Psoas muscle (tissue), 8 donors: ENCODE results near the gene HUS1B. TPM values are rescaled to one million over a fixed set of nuclear protein-coding genes. Genes with fewer than 3 reads are reported as not detected.
"Not testable (repeated sequence)": the region's sequence is repeated elsewhere in the genome, so short reads cannot be mapped to it uniquely, and the experiment has no call there.

ENCODE experiments used
- ATAC-seq, 4 donors: fragments of 200-7000 bp; cut with Tn5 transposase; one replicate each; pipeline ENCODE4 v1.9.1; 2020; ENCODE audit warnings: moderate library complexity in 3 of 4, mild to moderate bottlenecking in 2 of 4
- DNase-seq, 2 donors: peaks; one replicate each; pipeline ENCODE4 v3.0.0-alpha.2; 2020
- H3K27ac ChIP-seq: fragments of 200-600 bp; one replicate; pipeline ENCODE4 v1.8.0; 2022
- H3K27me3 ChIP-seq, 3 donors: fragments of 200-600 bp in 1 of 3; one replicate each; pipeline versions ENCODE4 v1.6.1 to v1.8.0; 2013 to 2022; ENCODE audit warnings: low read length in 2 of 3, mild to moderate bottlenecking in 2 of 3, moderate library complexity in 1 of 3; ENCODE audit not compliant: insufficient read depth in 3 of 3
- H3K36me3 ChIP-seq, 2 donors: fragments of 200-600 bp in 1 of 2; one replicate each; pipeline versions ENCODE4 v1.6.1 to v1.8.0; 2013 to 2022; ENCODE audit warnings: low read depth in 1 of 2, mild to moderate bottlenecking in 1 of 2, moderate library complexity in 1 of 2; ENCODE audit not compliant: insufficient read depth in 1 of 2
- H3K4me1 ChIP-seq: fragments of 200-600 bp; one replicate; pipeline ENCODE4 v1.8.0; 2022
- H3K4me3 ChIP-seq: fragments of 200-600 bp; one replicate; pipeline ENCODE4 v1.8.0; 2022; ENCODE audit warnings: mild to moderate bottlenecking
- H3K9me3 ChIP-seq: fragments of 200-600 bp; one replicate; pipeline ENCODE4 v1.8.0; 2022
- WGBS, 3 donors: extraction: QIAGEN DNeasy Blood & Tissue Kit; methylation state at CpG; one replicate each; pipeline versions ENCODE4 v1.1.6 to v1.1.7; 2013; 5-methylcytosine and 5-hydroxymethylcytosine counted together
- intact Hi-C, 2 donors: fragments of 100-400 bp; cut with DNase I; formaldehyde crosslinking; loops; one replicate each; pipeline versions ENCODE4 v1.11.0 to v1.14.2; 2022
- polyA plus RNA-seq, 3 donors: library from polyadenylated mRNA; stranded (reverse); fragments of 200-250 nt; gene quantifications; one replicate each; pipeline ENCODE4 v1.2.3, GENCODE V29; 2013
- total RNA-seq, 4 donors: library from RNA; stranded (reverse); fragmentation: NEBNext Ultra II Directional in 2 of 4; extraction: Animal tissue kit (Norgen Biotek cat#: 25700) in 2 of 4; gene quantifications; one replicate each; pipeline versions ENCODE4 v1.2.1 to v1.2.4, GENCODE V29; 2021 to 2023
- TF ChIP-seq, protein P1 (sequence below): fragments of 200-600 bp; IDR thresholded peaks from one replicate; pipeline ENCODE4 v1.8.0; 2022; ENCODE audit warnings: antibody characterized with exemption
- donor health status: healthy with polysubstance abuse.
- donor health status: DM: no; HTN: no; CAD: no; lungs with moderate emphysema.
- donor health status: Bipolar disorder and iron deficiency.
- donor health status: healthy.
- donor health status: DM: yes; HTN: yes; CAD: no.
- donor health status: DM: no; HTN: no; CAD: no.
- donor health status: DM: no; HTN: no; CAD: no.
- donor health status: DM: yes; HTN: yes; CAD: no.

HUS1B gene
- total and polyA plus RNA-seq, 7 donors = 0.21 to 0.49 (median 0.30) TPM; not detected in 3

DNA sequence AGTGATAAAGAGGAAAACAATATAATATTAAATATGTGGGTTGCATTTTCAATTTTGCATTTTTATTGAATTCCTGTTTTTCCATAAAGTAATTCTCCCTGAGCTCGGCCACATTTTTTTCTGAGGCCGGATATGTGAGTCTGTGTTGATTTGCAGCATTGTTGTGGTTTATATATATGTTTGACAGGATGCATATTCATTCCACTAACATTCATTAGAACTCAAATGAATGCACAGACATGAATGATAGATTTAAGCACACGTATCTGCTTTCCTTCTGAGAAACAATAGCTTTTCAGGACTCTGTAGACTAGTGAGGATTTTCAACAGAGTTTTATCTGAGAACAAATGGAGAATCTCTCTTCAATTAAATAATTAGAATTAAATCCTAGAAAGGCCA is 46.7 kb upstream of the HUS1B start:
- Histone ChIP-seq H3K9me3 (no peaks in the 10 kb centered on the region), H3K27ac (no peak overlapping the region), H3K27me3 (peaks cover 0 to 3% (median 3%) of the 10 kb centered on the region in 3 donors), H3K36me3 (no peaks in the 10 kb centered on the region), H3K4me1 (no peaks in the 10 kb centered on the region), H3K4me3 (no peak overlapping the region)
- TF ChIP-seq, protein P1, sequence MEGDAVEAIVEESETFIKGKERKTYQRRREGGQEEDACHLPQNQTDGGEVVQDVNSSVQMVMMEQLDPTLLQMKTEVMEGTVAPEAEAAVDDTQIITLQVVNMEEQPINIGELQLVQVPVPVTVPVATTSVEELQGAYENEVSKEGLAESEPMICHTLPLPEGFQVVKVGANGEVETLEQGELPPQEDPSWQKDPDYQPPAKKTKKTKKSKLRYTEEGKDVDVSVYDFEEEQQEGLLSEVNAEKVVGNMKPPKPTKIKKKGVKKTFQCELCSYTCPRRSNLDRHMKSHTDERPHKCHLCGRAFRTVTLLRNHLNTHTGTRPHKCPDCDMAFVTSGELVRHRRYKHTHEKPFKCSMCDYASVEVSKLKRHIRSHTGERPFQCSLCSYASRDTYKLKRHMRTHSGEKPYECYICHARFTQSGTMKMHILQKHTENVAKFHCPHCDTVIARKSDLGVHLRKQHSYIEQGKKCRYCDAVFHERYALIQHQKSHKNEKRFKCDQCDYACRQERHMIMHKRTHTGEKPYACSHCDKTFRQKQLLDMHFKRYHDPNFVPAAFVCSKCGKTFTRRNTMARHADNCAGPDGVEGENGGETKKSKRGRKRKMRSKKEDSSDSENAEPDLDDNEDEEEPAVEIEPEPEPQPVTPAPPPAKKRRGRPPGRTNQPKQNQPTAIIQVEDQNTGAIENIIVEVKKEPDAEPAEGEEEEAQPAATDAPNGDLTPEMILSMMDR = no peak
- 74 to 88% (median 87%) methylated on average over 3 of the region's 3 CpGs for WGBS, 3 donors
- DNase-seq (no peak), ATAC-seq (no peak)
- intact Hi-C loops = no loop called here

DNA sequence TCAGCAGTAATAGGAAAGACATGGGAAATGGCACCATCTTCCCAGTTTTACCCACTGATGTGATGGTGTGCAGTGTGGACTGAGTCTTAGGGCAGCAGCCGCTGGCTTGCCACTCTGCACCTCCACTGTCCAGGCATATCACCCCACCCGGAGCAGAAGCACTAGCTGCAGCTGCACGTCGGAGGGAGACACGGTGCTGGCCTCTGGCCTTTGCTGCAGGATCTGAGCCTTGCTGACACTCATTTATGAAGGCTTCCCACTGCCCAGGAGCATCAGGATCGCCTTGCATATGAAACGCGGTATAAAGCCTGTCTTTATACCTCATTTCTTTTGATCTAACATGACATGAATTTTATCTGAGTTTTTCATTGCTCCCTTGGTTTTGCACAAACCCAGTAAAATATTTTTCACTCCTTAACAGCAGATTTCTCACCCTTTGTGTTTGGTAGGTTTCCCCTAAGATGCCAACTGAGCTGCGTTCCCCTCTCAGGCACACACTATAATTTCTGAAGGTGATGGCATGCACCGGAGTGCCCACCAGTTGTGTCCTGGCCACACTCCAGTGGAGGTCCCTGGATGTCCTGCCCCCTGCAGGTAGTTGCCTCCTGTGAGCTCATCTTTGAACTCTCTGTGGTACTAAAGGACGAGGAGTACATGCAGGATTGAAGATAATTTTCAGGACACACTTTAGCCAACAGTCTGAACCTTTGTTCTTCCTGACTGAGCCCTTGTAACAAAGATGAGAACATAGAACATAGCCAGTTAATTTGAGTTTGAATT is 45.0 kb upstream of the HUS1B start:
- ATAC-seq (no peak), DNase-seq (no peak)
- Histone ChIP-seq H3K27me3 (peaks cover 0 to 3% (median 0%) of the 10 kb centered on the region in 3 donors), H3K4me3 (no peak overlapping the region), H3K9me3 (no peaks in the 10 kb centered on the region), H3K4me1 (no peaks in the 10 kb centered on the region), H3K36me3 (no peaks in the 10 kb centered on the region), H3K27ac (no peak overlapping the region)
- 49 to 52% (median 50%) methylated on average over 11 of the region's 11 CpGs for WGBS, 3 donors
- TF ChIP-seq, protein P1 = no peak
- intact Hi-C loops = no loop called here

DNA sequence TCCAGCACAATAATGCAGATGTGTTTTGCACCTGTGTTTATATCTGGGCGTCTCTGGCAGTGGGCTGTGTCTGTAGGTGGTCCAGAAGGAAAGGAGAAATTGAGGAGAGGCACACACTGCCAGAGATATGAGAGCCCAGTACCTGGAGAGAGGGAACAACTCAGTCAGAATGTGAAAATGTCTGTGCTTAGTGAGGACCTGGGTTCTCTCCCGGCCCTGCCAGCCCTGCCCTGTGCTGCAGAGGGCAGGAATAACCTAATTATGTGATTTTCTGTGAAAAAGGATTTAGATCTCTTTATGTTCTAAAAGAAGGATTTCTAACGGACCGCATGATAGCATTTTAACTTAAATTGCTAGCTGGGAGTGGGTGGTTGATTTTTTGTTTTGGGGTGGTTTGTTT is 44.3 kb upstream of the HUS1B start:
- H3K27me3 ChIP-seq = peaks cover 0 to 3% (median 0%) of the 10 kb centered on the region in 3 donors
- DNase-seq (no peak), ATAC-seq (no peak)
- H3K9me3 ChIP-seq = no peaks in the 10 kb centered on the region
- H3K36me3 ChIP-seq = no peaks in the 10 kb centered on the region
- intact Hi-C loops = no loop called here
- H3K4me3 ChIP-seq = no peak overlapping the region
- TF ChIP-seq, protein P1 = no peak
- no peak overlapping the region for H3K27ac ChIP-seq
- no peaks in the 10 kb centered on the region for H3K4me1 ChIP-seq
- 62 to 73% (median 62%) methylated on average over 4 of the region's 4 CpGs for whole genome bisulfite sequencing, 3 donors

DNA sequence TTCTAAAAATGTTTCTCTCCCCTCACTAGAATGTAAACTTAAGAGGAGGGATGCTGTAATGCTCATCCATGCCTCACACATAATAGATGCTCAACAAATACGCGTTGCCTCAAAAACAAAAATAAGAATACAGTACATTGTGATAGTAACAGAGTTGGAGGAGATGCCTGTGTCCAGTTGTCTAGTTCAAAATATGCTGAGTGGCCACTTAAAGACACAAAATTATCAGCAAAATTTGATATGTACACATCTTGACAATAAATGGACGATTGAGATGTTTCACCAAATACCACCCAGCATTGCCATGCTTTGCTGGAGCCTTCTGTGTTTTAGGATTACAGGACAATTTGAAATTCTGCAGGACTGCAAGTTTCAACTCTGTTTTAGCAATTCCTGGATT is 43.6 kb upstream of the HUS1B start:
- H3K27me3 ChIP-seq = peaks cover 0 to 3% (median 0%) of the 10 kb centered on the region in 3 donors
- H3K4me1 ChIP-seq = no peaks in the 10 kb centered on the region
- H3K27ac ChIP-seq = no peak overlapping the region
- H3K36me3 ChIP-seq = no peaks in the 10 kb centered on the region
- no peaks in the 10 kb centered on the region for H3K9me3 ChIP-seq
- ATAC-seq (no peak), DNase-seq (no peak)
- 89 to 93% (median 92%) methylated on average over 3 of the region's 3 CpGs for WGBS, 3 donors
- intact Hi-C loops = no loop called here
- no peak overlapping the region for H3K4me3 ChIP-seq
- TF ChIP-seq, protein P1 = no peak

DNA sequence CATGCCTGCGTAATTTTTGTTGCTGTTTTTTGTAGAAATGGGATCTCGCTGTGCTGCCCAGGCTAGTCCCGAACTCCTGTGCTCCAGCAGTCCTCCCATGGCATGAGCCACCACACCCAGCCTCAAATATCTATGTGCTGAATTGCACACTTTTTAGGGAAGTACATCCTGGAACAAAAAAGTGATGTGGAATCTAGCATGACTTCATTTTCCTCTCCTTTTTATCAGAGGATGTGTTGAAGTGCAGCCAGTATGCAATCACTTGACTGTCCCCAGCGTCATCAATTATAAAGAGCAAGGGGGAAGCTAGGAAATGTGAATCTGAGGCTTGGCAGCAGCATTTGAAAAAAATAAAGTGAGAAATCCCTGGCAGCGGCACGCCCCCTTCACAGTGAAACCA is 42.4 kb upstream of the HUS1B start:
- ATAC-seq (no peak), DNase-seq (no peak)
- no peaks in the 10 kb centered on the region for H3K36me3 ChIP-seq
- no peaks in the 10 kb centered on the region for H3K4me1 ChIP-seq
- no peaks in the 10 kb centered on the region for H3K27me3 ChIP-seq
- intact Hi-C loops = no loop called here
- no peak overlapping the region for H3K4me3 ChIP-seq
- 53 to 57% (median 54%) methylated on average over 6 of the region's 6 CpGs for WGBS, 3 donors
- H3K9me3 ChIP-seq = no peaks in the 10 kb centered on the region
- TF ChIP-seq, protein P1 = no peak
- no peak overlapping the region for H3K27ac ChIP-seq

DNA sequence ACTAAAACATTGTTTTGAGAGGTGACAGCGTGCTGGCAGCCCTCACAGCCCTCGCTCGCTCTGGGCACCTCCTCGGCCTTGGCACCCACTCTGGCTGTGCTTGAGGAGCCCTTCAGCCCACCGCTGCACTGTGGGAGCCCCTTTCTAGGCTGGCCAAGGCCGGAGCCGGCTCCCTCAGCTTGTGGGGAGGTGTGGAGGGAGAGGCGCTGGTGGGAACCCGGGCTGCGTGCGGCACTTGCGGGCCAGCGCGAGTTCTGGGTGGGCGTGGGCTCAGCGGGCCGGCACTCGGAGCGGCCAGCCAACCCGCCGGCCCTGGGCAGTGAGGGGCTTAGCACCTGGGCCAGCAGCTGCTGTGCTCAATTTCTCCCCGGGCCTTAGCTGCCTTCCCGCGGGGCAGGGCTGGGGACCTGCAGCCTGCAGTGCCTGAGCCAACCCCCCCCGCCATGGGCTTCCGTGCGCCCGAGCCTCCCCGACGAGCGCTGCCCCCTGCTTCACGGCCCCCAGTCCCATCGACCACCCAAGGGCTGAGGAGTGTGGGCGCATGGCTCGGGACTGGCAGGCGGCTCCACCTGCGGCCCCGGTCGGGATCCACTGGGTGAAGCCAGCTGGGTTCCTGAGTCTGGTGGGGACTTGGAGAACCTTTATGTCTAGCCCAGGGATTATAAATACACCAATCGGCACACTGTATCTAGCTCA is 37.7 kb upstream of the HUS1B start:
- ATAC-seq, intact Hi-C loops, H3K27ac ChIP-seq, H3K36me3 ChIP-seq, H3K27me3 ChIP-seq, H3K9me3 ChIP-seq, H3K4me3 ChIP-seq, DNase-seq: not testable (repeated sequence)
- 94 to 96% (median 95%) methylated on average over 36 to 40 of the region's 40 CpGs for WGBS, 3 donors
- peaks cover 16% of the 10 kb centered on the region for H3K4me1 ChIP-seq
